Activated B cell treated with CpG ODN at 0.5 μM for 24 hours (primary cell): ENCODE results near the gene TH. TPM values are rescaled to one million over a fixed set of nuclear protein-coding genes. Genes with fewer than 3 reads are reported as not detected.
A peak's percentile ranks its signal among the peaks of the same experiment; 100 is the strongest.

Experiments used
- ATAC-seq: fragments of 200-7000 bp; cut with Tn5 transposase; one replicate; pipeline ENCODE4 v1.10.0; 2021; ENCODE audit warnings: low read depth, mild to moderate bottlenecking, moderate library complexity
- CTCF ChIA-PET: fragments of 350-600 bp; sonication (Branson Sonifier 250); formaldehyde crosslinking; loops from one replicate; lab custom pipeline; 2021; ENCODE audit warnings: antibody characterized with exemption; lab: Charles Lee
- POLR2A ChIA-PET: fragments of 350-600 bp; sonication (Branson Sonifier 250); formaldehyde crosslinking; loops from one replicate; lab custom pipeline; 2021; ENCODE audit warnings: antibody characterized with exemption; lab: Charles Lee
- DNase-seq: peaks from one replicate; pipeline ENCODE4 v3.0.0; 2022
- H3K27ac Mint-ChIP-seq: one replicate; pipeline ENCODE4 v1.8.0; 2020; ENCODE audit warnings: mixed read lengths
- H3K27me3 Mint-ChIP-seq: one replicate; pipeline ENCODE4 v1.8.0; 2021; ENCODE audit warnings: mixed read lengths
- H3K36me3 Mint-ChIP-seq: one replicate; pipeline ENCODE4 v1.8.0; 2021; ENCODE audit warnings: low read depth, mixed read lengths
- H3K4me1 Mint-ChIP-seq: one replicate; pipeline ENCODE4 v1.8.0; 2021; ENCODE audit warnings: mixed read lengths
- H3K4me3 Mint-ChIP-seq: one replicate; pipeline ENCODE4 v1.8.0; 2020; ENCODE audit warnings: mild to moderate bottlenecking, mixed read lengths
- H3K9me3 Mint-ChIP-seq: one replicate; pipeline ENCODE4 v1.8.0; 2020; ENCODE audit warnings: mixed read lengths
- CTCF ChIP-seq: fragments of 200-600 bp; IDR thresholded peaks from one replicate; pipeline ENCODE4 v1.8.0; 2022; ENCODE audit warnings: antibody characterized with exemption, mild to moderate bottlenecking
- intact Hi-C: fragments of 100-400 bp; cut with micrococcal nuclease; formaldehyde crosslinking; loops from one replicate; pipeline ENCODE4 v1.15.1; 2024
- total RNA-seq: library from RNA; stranded (reverse); gene quantifications from 2 replicates; pipeline ENCODE4 v1.2.3, GENCODE V29; 2022

TH gene
- total RNA-seq, 1 donor from 2014 or later, result not detected

- H3K9me3 Mint-ChIP-seq, result peaks cover 3% of the 10 kb centered on the region
- intact Hi-C loops, result loop anchor here (10.0 kb wide), 1 partner anchor 686 kb away; the partner anchor contains the start of gene CDKN1C
- DNase-seq, result no peak
- TF ChIP-seq CTCF, result no peak
- H3K4me3 Mint-ChIP-seq, result no peak overlapping the region
- H3K36me3 Mint-ChIP-seq, result no peaks in the 10 kb centered on the region
- H3K4me1 Mint-ChIP-seq, result peaks cover 6% of the 10 kb centered on the region
- CTCF ChIA-PET, result interaction anchor here (1.1 to 3.8 kb wide), 4 partner anchors 101 to 222 kb away, joined by 3 to 30 read pairs (median 16); no protein-coding TSS in a partner anchor
- ATAC-seq, result no peak
- H3K27me3 Mint-ChIP-seq, result peaks cover 10% of the 10 kb centered on the region
- no peak overlapping the region for H3K27ac Mint-ChIP-seq
- POLR2A ChIA-PET, result interaction anchor here (0.6 to 1.6 kb wide), 3 partner anchors 101 to 298 kb away, joined by 3 to 4 read pairs (median 3); no protein-coding TSS in a partner anchor
These were observed 27.2 kb upstream of the TH start for GRCh38 chr11:2198621-2199365.

GRCh38 chr11:2197771-2198520, 26.3 kb upstream of the TH start:
- no peak overlapping the region for H3K27ac Mint-ChIP-seq
- peaks cover 3% of the 10 kb centered on the region for H3K9me3 Mint-ChIP-seq
- H3K27me3 Mint-ChIP-seq, result peaks cover 10% of the 10 kb centered on the region
- ChIA-PET POLR2A (interaction anchor here (1.6 kb wide), 1 partner anchor 107 kb away, joined by 4 read pairs; no protein-coding TSS in a partner anchor), CTCF (interaction anchor here (0.9 to 3.8 kb wide), 5 partner anchors 72 to 223 kb away, joined by 3 to 30 read pairs (median 14); partner anchors contain the start of gene ASCL2)
- ATAC-seq, result no peak
- no peak overlapping the region for H3K4me3 Mint-ChIP-seq
- intact Hi-C loops, result loop anchor here (1.0 to 10.0 kb wide), 6 partner anchors 67 to 687 kb away; partner anchors contain the start of genes ASCL2 and CDKN1C
- DNase-seq, result no peak
- H3K4me1 Mint-ChIP-seq, result peaks cover 6% of the 10 kb centered on the region
- TF ChIP-seq CTCF, result no peak
- no peaks in the 10 kb centered on the region for H3K36me3 Mint-ChIP-seq

GRCh38 chr11:2196970-2197770, 25.6 kb upstream of the TH start:
- POLR2A ChIA-PET, result interaction anchor here (1.6 kb wide), 1 partner anchor 108 kb away, joined by 4 read pairs; no protein-coding TSS in a partner anchor
- H3K27ac Mint-ChIP-seq, result peak overlapping the region; percentile 9
- no peaks in the 10 kb centered on the region for H3K36me3 Mint-ChIP-seq
- TF ChIP-seq CTCF, result peak; percentile 31
- intact Hi-C loops, result loop anchor here (1.0 to 10.0 kb wide), 6 partner anchors 68 to 688 kb away; partner anchors contain the start of genes ASCL2 and CDKN1C
- ATAC-seq, result peak; percentile 97
- H3K27me3 Mint-ChIP-seq, result peaks cover 10% of the 10 kb centered on the region
- peaks cover 6% of the 10 kb centered on the region for H3K4me1 Mint-ChIP-seq
- H3K4me3 Mint-ChIP-seq, result no peak overlapping the region
- H3K9me3 Mint-ChIP-seq, result peaks cover 3% of the 10 kb centered on the region
- CTCF ChIA-PET, result interaction anchor here (0.9 to 3.8 kb wide), 4 partner anchors 73 to 223 kb away, joined by 4 to 30 read pairs (median 16); partner anchors contain the start of gene ASCL2
- peak; percentile 61 for DNase-seq

GRCh38 chr11:2195756-2196088, 24.1 kb upstream of the TH start:
- intact Hi-C loops, result loop anchor here (1.0 to 10.0 kb wide), 3 partner anchors 69 to 689 kb away; partner anchors contain the start of gene CDKN1C
- ChIA-PET POLR2A (no interaction called here), CTCF (interaction anchor here (6.8 kb wide), 1 partner anchor 225 kb away, joined by 47 read pairs; no protein-coding TSS in a partner anchor)
- Mint-ChIP-seq H3K9me3 (no peaks in the 10 kb centered on the region), H3K4me3 (no peak overlapping the region), H3K27ac (no peak overlapping the region), H3K4me1 (peaks cover 17% of the 10 kb centered on the region), H3K36me3 (no peaks in the 10 kb centered on the region), H3K27me3 (peaks cover 12% of the 10 kb centered on the region)
- ATAC-seq (no peak), DNase-seq (no peak)
- no peak for TF ChIP-seq CTCF
